Uterus (tissue), 4 donors: ENCODE results near the gene NPIPB6. TPM values are rescaled to one million over a fixed set of nuclear protein-coding genes. Genes with fewer than 3 reads are reported as not detected.

Experiments
- DNase-seq, 2 donors: peaks; one replicate each; pipeline ENCODE4 v3.0.0-alpha.2; 2019 to 2020
- H3K27ac ChIP-seq, 2 donors: fragments of 200-600 bp; sonication (generic); 1 replicate in 1 of 2; 2 replicates in 1 of 2; pipeline ENCODE4 v1.5.1; 2016 to 2018
- H3K27me3 ChIP-seq, 2 donors: fragments of 200-600 bp; sonication (generic); one replicate each; pipeline ENCODE4 v1.5.1; 2018 to 2019; ENCODE audit warnings: control low read depth in 1 of 2
- H3K36me3 ChIP-seq, 2 donors: fragments of 200-600 bp; sonication (generic); one replicate each; pipeline ENCODE4 v1.5.1; 2019; ENCODE audit warnings: control low read depth in 1 of 2
- H3K4me1 ChIP-seq, 2 donors: fragments of 200-600 bp; sonication (generic); one replicate each; pipeline ENCODE4 v1.5.1; 2018 to 2019; ENCODE audit warnings: control low read depth in 1 of 2
- H3K4me3 ChIP-seq, 2 donors: fragments of 200-600 bp; sonication (generic); 1 replicate in 1 of 2; 2 replicates in 1 of 2; pipeline ENCODE4 v1.5.1; 2018 to 2019; ENCODE audit warnings: mild to moderate bottlenecking in 1 of 2
- H3K9me3 ChIP-seq, 2 donors: fragments of 200-600 bp; sonication (generic); one replicate each; pipeline ENCODE4 v1.5.1; 2019; ENCODE audit warnings: control low read depth in 1 of 2
- POLR2A ChIP-seq, 2 donors: fragments of 450-650 bp; IDR thresholded peaks; one replicate each; pipeline ENCODE4 v1.6.1; 2016; ENCODE audit warnings: antibody characterized with exemption in 2 of 2, mild to moderate bottlenecking in 1 of 2, moderate library complexity in 1 of 2
- intact Hi-C: fragments of 100-400 bp; cut with DNase I; formaldehyde crosslinking; loops from one replicate; pipeline ENCODE4 v1.15.1; 2023; ENCODE audit warnings: low total_unique reads
- total RNA-seq, 4 donors: library from RNA; depleted of rRNA in 3 of 4; stranded (reverse); fragments of >200 nt in 3 of 4; gene quantifications; one replicate each; pipeline versions ENCODE4 v1.1.0 to v1.2.4, GENCODE V29; 2014 to 2023
- TF ChIP-seq, protein P1 (sequence below), 4 experiments: fragments of 200-600 bp in 2 of 4; fragments of 450-650 bp in 2 of 4; sonication (generic) in 2 of 4; IDR thresholded peaks; one replicate each; pipeline ENCODE4 v1.5.1; 2016 to 2019; ENCODE audit warnings: antibody characterized with exemption in 4 of 4, mild to moderate bottlenecking in 2 of 4, moderate library complexity in 1 of 4
- donor health status: DM: yes; HTN: yes; CAD: no.

The NPIPB6 gene
- total RNA-seq, 4 donors from 2014 or later, result 2.0 to 5.9 TPM; not detected in 2

DNA sequence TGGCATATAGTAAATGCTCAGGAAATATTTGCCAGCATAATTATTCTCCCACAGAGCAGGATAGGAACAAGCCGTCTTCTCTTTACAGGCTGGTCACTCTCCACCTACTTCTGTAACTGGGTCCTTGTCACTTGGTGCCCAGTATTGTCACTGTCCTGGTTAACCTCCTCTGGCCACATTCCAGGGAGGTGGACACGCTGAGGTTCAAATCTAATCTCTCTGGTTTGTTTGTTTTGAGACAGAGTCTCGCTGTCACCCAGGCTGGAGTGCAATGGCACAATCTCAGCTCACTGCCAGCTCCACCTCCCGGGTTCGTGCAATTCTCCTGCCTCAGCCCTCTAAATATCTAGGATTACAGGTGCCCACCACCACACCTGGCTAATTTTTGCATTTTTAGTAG lies 55.4 kb downstream of the NPIPB6 start:
- H3K27ac ChIP-seq, result no peak overlapping the region
- H3K9me3 ChIP-seq, result no peaks in the 10 kb centered on the region
- TF ChIP-seq, protein P1, sequence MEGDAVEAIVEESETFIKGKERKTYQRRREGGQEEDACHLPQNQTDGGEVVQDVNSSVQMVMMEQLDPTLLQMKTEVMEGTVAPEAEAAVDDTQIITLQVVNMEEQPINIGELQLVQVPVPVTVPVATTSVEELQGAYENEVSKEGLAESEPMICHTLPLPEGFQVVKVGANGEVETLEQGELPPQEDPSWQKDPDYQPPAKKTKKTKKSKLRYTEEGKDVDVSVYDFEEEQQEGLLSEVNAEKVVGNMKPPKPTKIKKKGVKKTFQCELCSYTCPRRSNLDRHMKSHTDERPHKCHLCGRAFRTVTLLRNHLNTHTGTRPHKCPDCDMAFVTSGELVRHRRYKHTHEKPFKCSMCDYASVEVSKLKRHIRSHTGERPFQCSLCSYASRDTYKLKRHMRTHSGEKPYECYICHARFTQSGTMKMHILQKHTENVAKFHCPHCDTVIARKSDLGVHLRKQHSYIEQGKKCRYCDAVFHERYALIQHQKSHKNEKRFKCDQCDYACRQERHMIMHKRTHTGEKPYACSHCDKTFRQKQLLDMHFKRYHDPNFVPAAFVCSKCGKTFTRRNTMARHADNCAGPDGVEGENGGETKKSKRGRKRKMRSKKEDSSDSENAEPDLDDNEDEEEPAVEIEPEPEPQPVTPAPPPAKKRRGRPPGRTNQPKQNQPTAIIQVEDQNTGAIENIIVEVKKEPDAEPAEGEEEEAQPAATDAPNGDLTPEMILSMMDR (IDR thresholded peaks at IDR 0.05), result no peak
- TF ChIP-seq POLR2A (IDR thresholded peaks at IDR 0.05), result no peak
- H3K4me3 ChIP-seq, result no peak overlapping the region
- intact Hi-C loops, result no loop called here
- H3K4me1 ChIP-seq, result no peaks in the 10 kb centered on the region
- H3K27me3 ChIP-seq, result no peaks in the 10 kb centered on the region
- no peak for DNase-seq
- H3K36me3 ChIP-seq, result no peaks in the 10 kb centered on the region

DNA sequence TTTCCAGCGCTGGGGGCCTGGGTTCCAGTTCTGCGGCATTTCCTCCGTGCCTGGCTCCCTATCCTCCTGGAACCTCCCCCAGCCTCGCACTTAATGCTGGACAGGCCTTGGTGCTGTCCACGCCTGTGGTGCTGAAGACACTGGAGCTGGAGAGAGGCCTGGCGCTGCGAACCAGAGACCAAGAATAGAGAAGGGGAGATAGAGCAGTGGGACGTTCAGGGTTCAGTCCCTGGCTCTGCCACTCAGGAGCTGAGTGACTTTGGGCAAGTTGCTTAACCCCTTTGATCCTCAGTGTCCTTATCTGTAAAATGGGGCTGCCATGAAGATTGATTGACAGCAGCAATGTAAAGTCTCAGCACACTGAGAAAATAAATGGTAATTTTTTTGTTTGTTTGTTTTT lies 59.1 kb downstream of the NPIPB6 start:
- Histone ChIP-seq H3K27ac (no peak overlapping the region), H3K4me1 (no peaks in the 10 kb centered on the region), H3K9me3 (no peaks in the 10 kb centered on the region), H3K36me3 (no peaks in the 10 kb centered on the region), H3K27me3 (no peaks in the 10 kb centered on the region), H3K4me3 (no peak overlapping the region)
- DNase-seq, result no peak
- TF ChIP-seq, protein P1 (IDR thresholded peaks at IDR 0.05), result no peak
- no peak for TF ChIP-seq POLR2A (IDR thresholded peaks at IDR 0.05)
- intact Hi-C loops, result no loop called here

DNA sequence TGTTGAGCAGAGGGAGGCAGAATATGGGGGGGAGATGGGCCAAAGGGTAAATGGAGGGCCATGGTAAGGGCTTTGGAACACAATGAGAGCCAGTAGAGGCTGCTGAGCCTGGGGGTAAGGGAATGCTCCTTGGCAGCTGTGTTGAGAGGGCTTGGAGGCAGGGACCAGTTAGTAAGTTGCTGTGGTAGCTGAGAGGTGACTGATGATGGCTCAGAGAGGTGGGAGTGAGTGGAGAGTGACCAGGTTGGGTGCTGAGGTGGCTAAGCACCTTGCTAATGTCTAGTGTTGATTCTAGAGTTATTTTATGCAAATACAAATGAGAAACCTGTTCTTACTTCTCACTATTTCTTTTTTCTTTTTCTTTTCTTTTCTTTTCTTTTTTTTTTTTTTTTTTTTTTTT lies 60.2 kb downstream of the NPIPB6 start:
- Histone ChIP-seq H3K27me3 (no peaks in the 10 kb centered on the region), H3K4me1 (no peaks in the 10 kb centered on the region), H3K4me3 (no peak overlapping the region), H3K9me3 (no peaks in the 10 kb centered on the region), H3K36me3 (no peaks in the 10 kb centered on the region), H3K27ac (no peak overlapping the region)
- intact Hi-C loops, result no loop called here
- no peak for DNase-seq
- TF ChIP-seq, protein P1 (IDR thresholded peaks at IDR 0.05), result no peak
- no peak for TF ChIP-seq POLR2A (IDR thresholded peaks at IDR 0.05)

- no peaks in the 10 kb centered on the region for H3K36me3 ChIP-seq
- no peaks in the 10 kb centered on the region for H3K4me1 ChIP-seq
- H3K27me3 ChIP-seq, result no peaks in the 10 kb centered on the region
- no peak overlapping the region for H3K4me3 ChIP-seq
- H3K27ac ChIP-seq, result no peak overlapping the region
- no peaks in the 10 kb centered on the region for H3K9me3 ChIP-seq
- TF ChIP-seq, protein P1 (IDR thresholded peaks at IDR 0.05), result no peak
- no peak for TF ChIP-seq POLR2A (IDR thresholded peaks at IDR 0.05)
- intact Hi-C loops, result no loop called here
- no peak for DNase-seq
Measured at GRCh38 chr16:28301620-28302019, 61.7 kb downstream of the NPIPB6 start.

DNA sequence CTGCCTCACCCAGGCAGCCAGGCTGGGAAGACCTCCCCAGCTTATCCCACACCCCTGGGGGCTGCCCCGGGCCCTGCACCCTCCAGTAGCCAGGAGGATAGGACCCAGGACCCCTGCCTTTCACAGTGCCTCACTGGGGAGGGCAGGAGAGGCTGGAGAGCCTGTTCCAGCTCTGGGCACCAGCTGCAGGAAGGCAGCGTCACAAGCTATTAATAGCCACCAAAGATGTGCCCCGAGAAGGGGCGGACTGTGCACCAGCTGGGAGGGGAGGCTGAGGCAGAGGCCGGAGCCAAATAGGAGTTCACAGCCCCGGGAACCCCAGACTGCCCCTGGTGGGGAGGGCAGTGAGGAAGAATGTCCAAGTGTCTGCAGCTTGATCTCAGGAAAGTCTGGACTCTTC lies 62.2 kb downstream of the NPIPB6 start:
- Histone ChIP-seq H3K9me3 (no peaks in the 10 kb centered on the region), H3K36me3 (no peaks in the 10 kb centered on the region), H3K27me3 (no peaks in the 10 kb centered on the region)

More for the DNA sequence above, 62.2 kb downstream of the NPIPB6 start:
- DNase-seq, result no peak
- H3K4me1 ChIP-seq, result no peaks in the 10 kb centered on the region
- no peak overlapping the region for H3K27ac ChIP-seq
- H3K4me3 ChIP-seq, result no peak overlapping the region
- TF ChIP-seq, protein P1 (IDR thresholded peaks at IDR 0.05), result no peak
- no peak for TF ChIP-seq POLR2A (IDR thresholded peaks at IDR 0.05)
- intact Hi-C loops, result no loop called here
